GM12878 (cell line): ENCODE measurements around the gene OAF. TPM values are rescaled to one million over a fixed set of nuclear protein-coding genes. Genes with fewer than 3 reads are reported as not detected.
A peak's percentile ranks its signal among the peaks of the same experiment; 100 is the strongest.

Experiments
- CBFB ChIP-seq: IDR thresholded peaks from 2 replicates; pipeline ENCODE4 v1.6.1; 2016; ENCODE audit warnings: antibody characterized with exemption, low read depth
- CREB1 ChIP-seq: IDR thresholded peaks from 2 replicates; pipeline ENCODE4 v1.6.1; 2012; ENCODE audit warnings: low read depth, mild to moderate bottlenecking, inconsistent platforms
- GABPA ChIP-seq: IDR thresholded peaks from 2 replicates; pipeline ENCODE4 v1.6.1; 2014; ENCODE audit warnings: antibody characterized with exemption, low read depth, mild to moderate bottlenecking, inconsistent platforms
- NR2C2 ChIP-seq: IDR thresholded peaks from 2 replicates; pipeline ENCODE4 v1.6.1; 2011; ENCODE audit warnings: borderline replicate concordance, low read depth; ENCODE audit not compliant: control insufficient read depth, insufficient read length
- SMAD5 ChIP-seq: IDR thresholded peaks from 2 replicates; pipeline ENCODE4 v1.6.1; 2016; ENCODE audit warnings: antibody characterized with exemption, low read depth
- SUPT20H ChIP-seq: IDR thresholded peaks from 2 replicates; pipeline ENCODE4 v1.6.1; 2011; ENCODE audit warnings: low read depth, mild to moderate bottlenecking, low read length, moderate library complexity, borderline replicate concordance; ENCODE audit not compliant: control insufficient read depth
- YBX1 ChIP-seq: fragments of 450-650 bp; IDR thresholded peaks from 2 replicates; pipeline ENCODE4 v1.6.1; 2016; ENCODE audit warnings: antibody characterized with exemption
- ZNF622 ChIP-seq: fragments of 450-650 bp; IDR thresholded peaks from 2 replicates; pipeline ENCODE4 v1.6.1; 2017; ENCODE audit warnings: mild to moderate bottlenecking, inconsistent platforms
- polyA plus RNA-seq, 11 experiments: library from polyadenylated mRNA; depleted of rRNA in 4 of 11; unstranded in 6 of 11; stranded (reverse) in 5 of 11; fragments of >200 nt; fragmentation: Nextera tagmentation in 4 of 11; fragmentation: Illumina TruSeq in 1 of 11; extraction: Ambion mirVana in 4 of 11; extraction: Trizol in 1 of 11; gene quantifications; 1 replicate in 1 of 11; 2 replicates in 10 of 11; pipeline versions ENCODE4 v1.2.1 to v1.2.3, GENCODE V29; 2011 to 2016; ENCODE audit warnings: inconsistent platforms in 2 of 11, missing spikeins in 2 of 11, low read depth in 1 of 11
- total RNA-seq, 4 experiments: library from RNA; depleted of rRNA in 3 of 4; stranded (reverse); fragments of >200 nt in 3 of 4; fragmentation: Illumina TruSeq in 1 of 4; extraction: Trizol in 1 of 4; gene quantifications; 2 replicates each; pipeline versions ENCODE4 v1.2.1 to v1.2.3, GENCODE V29; 2013 to 2021
- TF ChIP-seq, protein P1 (sequence below): fragments of 450-650 bp; IDR thresholded peaks from 2 replicates; pipeline ENCODE4 v1.6.1; 2017; ENCODE audit warnings: borderline replicate concordance
- TF ChIP-seq, protein P2 (sequence below): fragments of 450-650 bp; IDR thresholded peaks from 2 replicates; pipeline ENCODE4 v1.6.1; 2017; ENCODE audit warnings: antibody characterized with exemption, mild to moderate bottlenecking, moderate library complexity
- TF ChIP-seq, protein P3 (sequence below): IDR thresholded peaks from 2 replicates; pipeline ENCODE4 v1.6.1; 2011; ENCODE audit warnings: borderline replicate concordance, low read depth, mild to moderate bottlenecking, moderate library complexity, mixed read lengths, low read length; ENCODE audit not compliant: insufficient read depth; ENCODE audit errors: extremely low read length
- TF ChIP-seq, protein P4 (sequence below): fragments of 450-650 bp; IDR thresholded peaks from 2 replicates; pipeline ENCODE4 v1.6.1; 2017; ENCODE audit warnings: low read depth, mild to moderate bottlenecking, moderate library complexity
- TF ChIP-seq, protein P5 (sequence below): IDR thresholded peaks from 2 replicates; pipeline ENCODE4 v1.6.1; 2012; ENCODE audit warnings: mild to moderate bottlenecking, low read depth, low read length
- TF ChIP-seq, protein P6 (sequence below): fragments of 450-650 bp; IDR thresholded peaks from 2 replicates; pipeline ENCODE4 v1.6.1; 2016; ENCODE audit warnings: mild to moderate bottlenecking

The OAF gene
- total and polyA plus RNA-seq, 10 of the 15 experiments (the other 5 are each of a cell fraction or from before 2014, with no cell fraction given), result 0.10 to 4.7 (median 1.1) TPM

DNA sequence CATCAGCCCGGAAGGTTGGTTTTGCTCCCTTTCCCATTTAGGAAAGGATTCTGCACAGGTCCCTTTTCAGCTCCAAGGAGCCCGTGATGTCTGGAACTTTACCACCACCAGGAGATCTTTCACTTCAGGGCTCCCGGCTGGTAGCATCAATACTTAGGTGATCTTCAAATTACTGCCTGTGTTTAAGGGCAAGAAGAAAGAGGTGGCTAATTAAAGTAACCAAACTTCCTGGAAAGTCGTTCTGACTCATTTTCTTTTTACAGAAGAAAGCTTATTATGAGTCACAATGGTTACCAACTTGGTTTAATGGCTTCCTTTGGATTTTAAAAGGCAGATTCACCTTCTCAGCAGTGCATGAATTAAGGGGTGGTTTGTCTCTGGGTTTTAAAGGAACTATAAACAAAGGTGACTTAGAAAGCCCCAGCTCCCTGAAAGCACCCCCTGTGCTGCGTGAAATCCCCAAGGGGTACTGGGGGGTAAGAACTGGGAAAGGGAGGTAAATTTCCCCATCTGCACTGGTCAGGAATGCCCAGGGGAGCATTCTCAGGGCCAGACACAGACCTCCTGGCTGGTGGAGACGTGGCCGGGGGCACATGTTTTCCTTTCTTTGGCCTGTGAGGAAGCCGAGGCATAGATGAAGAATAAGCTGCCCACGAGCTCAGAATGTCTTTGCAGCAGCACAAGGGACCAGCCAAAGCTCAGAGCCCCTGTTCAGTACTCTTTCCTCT, 37.9 kb downstream of the OAF start (continued):
- TF ChIP-seq, protein P1, sequence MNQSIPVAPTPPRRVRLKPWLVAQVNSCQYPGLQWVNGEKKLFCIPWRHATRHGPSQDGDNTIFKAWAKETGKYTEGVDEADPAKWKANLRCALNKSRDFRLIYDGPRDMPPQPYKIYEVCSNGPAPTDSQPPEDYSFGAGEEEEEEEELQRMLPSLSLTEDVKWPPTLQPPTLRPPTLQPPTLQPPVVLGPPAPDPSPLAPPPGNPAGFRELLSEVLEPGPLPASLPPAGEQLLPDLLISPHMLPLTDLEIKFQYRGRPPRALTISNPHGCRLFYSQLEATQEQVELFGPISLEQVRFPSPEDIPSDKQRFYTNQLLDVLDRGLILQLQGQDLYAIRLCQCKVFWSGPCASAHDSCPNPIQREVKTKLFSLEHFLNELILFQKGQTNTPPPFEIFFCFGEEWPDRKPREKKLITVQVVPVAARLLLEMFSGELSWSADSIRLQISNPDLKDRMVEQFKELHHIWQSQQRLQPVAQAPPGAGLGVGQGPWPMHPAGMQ, result no peak
- TF ChIP-seq CBFB (no peak), ZNF622 (no peak), YBX1 (no peak), SUPT20H (no peak), CREB1 (0 out of 2 replicates have a peak, but pooled peaks have one; percentile 16), GABPA (0 out of 2 replicates have a peak, but pooled peaks have one; percentile 25), NR2C2 (no peak), SMAD5 (no peak)
- TF ChIP-seq, protein P2, sequence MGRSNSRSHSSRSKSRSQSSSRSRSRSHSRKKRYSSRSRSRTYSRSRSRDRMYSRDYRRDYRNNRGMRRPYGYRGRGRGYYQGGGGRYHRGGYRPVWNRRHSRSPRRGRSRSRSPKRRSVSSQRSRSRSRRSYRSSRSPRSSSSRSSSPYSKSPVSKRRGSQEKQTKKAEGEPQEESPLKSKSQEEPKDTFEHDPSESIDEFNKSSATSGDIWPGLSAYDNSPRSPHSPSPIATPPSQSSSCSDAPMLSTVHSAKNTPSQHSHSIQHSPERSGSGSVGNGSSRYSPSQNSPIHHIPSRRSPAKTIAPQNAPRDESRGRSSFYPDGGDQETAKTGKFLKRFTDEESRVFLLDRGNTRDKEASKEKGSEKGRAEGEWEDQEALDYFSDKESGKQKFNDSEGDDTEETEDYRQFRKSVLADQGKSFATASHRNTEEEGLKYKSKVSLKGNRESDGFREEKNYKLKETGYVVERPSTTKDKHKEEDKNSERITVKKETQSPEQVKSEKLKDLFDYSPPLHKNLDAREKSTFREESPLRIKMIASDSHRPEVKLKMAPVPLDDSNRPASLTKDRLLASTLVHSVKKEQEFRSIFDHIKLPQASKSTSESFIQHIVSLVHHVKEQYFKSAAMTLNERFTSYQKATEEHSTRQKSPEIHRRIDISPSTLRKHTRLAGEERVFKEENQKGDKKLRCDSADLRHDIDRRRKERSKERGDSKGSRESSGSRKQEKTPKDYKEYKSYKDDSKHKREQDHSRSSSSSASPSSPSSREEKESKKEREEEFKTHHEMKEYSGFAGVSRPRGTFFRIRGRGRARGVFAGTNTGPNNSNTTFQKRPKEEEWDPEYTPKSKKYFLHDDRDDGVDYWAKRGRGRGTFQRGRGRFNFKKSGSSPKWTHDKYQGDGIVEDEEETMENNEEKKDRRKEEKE, result no peak
- TF ChIP-seq, protein P3, sequence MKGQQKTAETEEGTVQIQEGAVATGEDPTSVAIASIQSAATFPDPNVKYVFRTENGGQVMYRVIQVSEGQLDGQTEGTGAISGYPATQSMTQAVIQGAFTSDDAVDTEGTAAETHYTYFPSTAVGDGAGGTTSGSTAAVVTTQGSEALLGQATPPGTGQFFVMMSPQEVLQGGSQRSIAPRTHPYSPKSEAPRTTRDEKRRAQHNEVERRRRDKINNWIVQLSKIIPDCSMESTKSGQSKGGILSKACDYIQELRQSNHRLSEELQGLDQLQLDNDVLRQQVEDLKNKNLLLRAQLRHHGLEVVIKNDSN, result no peak
- TF ChIP-seq, protein P4, sequence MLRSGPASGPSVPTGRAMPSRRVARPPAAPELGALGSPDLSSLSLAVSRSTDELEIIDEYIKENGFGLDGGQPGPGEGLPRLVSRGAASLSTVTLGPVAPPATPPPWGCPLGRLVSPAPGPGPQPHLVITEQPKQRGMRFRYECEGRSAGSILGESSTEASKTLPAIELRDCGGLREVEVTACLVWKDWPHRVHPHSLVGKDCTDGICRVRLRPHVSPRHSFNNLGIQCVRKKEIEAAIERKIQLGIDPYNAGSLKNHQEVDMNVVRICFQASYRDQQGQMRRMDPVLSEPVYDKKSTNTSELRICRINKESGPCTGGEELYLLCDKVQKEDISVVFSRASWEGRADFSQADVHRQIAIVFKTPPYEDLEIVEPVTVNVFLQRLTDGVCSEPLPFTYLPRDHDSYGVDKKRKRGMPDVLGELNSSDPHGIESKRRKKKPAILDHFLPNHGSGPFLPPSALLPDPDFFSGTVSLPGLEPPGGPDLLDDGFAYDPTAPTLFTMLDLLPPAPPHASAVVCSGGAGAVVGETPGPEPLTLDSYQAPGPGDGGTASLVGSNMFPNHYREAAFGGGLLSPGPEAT, result peak; percentile 97
- TF ChIP-seq, protein P5, sequence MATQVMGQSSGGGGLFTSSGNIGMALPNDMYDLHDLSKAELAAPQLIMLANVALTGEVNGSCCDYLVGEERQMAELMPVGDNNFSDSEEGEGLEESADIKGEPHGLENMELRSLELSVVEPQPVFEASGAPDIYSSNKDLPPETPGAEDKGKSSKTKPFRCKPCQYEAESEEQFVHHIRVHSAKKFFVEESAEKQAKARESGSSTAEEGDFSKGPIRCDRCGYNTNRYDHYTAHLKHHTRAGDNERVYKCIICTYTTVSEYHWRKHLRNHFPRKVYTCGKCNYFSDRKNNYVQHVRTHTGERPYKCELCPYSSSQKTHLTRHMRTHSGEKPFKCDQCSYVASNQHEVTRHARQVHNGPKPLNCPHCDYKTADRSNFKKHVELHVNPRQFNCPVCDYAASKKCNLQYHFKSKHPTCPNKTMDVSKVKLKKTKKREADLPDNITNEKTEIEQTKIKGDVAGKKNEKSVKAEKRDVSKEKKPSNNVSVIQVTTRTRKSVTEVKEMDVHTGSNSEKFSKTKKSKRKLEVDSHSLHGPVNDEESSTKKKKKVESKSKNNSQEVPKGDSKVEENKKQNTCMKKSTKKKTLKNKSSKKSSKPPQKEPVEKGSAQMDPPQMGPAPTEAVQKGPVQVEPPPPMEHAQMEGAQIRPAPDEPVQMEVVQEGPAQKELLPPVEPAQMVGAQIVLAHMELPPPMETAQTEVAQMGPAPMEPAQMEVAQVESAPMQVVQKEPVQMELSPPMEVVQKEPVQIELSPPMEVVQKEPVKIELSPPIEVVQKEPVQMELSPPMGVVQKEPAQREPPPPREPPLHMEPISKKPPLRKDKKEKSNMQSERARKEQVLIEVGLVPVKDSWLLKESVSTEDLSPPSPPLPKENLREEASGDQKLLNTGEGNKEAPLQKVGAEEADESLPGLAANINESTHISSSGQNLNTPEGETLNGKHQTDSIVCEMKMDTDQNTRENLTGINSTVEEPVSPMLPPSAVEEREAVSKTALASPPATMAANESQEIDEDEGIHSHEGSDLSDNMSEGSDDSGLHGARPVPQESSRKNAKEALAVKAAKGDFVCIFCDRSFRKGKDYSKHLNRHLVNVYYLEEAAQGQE, result no peak
- TF ChIP-seq, protein P6, sequence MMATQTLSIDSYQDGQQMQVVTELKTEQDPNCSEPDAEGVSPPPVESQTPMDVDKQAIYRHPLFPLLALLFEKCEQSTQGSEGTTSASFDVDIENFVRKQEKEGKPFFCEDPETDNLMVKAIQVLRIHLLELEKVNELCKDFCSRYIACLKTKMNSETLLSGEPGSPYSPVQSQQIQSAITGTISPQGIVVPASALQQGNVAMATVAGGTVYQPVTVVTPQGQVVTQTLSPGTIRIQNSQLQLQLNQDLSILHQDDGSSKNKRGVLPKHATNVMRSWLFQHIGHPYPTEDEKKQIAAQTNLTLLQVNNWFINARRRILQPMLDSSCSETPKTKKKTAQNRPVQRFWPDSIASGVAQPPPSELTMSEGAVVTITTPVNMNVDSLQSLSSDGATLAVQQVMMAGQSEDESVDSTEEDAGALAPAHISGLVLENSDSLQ, result no peak
